NCI-H82 treated with DMSO at 0.1 percent for 48 hours (cell line): ENCODE data around the gene MORN1.

Experiments
- DNase-seq: peaks from one replicate; lab custom pipeline; 2025; ENCODE audit not compliant: unreplicated experiment; lab: John Stamatoyannopoulos, UW

Gene MORN1

DNA sequence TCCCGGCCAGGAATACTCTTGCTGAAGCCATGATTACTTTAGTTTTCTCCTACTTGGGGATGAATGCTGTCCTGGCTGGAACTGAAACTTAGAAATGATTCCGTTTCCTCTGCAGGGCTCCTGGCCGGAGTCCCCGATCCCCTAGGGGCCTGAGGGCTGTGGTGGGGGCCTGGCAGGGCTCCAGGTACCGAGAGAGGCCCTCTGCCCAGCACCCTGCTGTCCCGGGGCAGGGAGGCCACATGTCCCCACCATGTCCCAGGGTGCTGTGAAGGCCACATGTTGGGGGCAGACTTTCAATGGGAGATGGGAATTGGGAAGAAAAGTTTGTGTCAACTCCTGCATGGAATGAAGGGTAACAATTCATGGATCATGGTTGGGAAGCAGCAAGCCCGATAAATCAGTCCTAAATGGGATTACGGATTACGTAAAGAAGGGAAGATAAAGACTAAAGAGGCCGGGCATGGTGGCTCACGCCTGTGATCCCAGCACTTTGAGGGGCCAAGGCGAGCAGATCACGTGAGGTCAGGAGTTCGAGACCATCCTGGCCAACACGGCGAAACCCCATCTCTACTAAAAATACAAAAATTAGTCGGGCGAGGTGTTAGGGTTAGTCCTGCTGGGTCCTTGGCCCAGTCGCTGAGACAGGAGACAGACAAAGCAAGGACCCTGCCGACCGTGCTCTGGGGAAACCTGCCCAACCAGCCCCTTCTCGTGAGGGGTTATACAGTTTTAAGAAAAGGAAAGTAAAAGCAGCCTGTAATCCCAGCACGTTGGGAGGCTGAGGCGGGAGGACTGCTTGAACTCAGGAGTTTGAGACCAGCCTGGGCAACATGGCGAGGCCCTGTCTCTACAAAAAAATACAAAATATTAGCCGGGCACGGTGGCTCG is 37.6 kb downstream of the MORN1 start:
- peak; percentile 53 for DNase-seq

DNA sequence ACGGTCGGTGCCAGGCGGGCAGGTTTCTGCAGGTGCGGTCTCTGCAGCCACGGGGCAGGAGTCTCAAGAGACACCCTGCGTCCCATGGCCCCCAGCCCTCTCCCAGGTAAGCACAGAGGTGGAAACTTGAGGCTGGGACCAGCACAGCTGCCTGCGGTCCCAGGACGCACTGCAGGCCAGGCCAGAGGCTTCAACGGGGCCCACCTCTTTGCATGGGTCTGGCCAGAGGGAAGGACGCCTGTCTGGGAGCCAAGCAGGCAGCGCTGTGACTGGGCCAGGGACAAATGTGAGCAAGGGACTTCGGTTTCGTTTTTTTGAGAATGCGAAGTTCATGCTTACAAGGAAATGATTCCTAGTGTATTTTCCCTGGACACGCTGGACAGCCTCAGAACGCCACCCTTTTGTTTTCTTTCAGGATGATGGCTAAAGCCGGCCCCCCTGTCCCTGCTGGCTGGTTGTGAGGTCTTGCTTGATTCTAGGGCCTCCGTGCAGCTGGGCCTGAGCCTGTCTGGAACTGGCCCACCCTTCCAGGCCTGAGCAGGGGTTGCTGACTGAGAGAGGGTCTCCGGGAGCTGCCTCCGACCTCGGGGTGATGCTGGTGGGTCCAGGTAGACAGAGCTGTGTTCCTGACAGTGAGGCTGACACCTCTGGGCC is 38.3 kb downstream of the MORN1 start:
- no peak for DNase-seq

DNA sequence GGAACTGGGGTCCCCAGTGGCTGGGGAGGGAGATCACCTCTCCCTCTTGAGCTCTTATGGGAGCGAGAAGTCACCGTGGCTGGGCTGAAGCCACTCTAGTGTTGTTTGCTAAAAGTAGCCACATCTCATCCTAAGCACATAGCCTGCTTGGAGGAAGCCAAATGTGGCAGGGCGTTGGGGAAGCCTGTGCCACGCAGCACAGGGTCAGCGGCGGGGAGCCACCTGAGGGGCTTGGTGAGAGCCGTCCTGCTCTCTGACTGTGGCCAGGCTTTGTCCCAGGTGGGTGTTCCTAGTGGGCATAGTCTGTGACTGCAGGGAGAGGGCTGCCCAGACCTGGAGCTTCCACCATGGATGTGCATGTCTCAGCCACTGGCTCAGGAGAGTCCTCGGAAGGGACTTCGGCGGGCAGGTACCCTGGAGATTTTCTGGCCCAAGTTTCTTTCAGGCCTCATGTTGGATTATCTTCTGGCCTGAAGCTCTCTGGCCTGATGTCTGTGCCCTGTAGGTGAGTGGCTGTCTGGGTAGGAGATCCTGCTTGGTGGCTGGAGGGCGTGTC is 38.9 kb downstream of the MORN1 start:
- DNase-seq, result no peak

DNA sequence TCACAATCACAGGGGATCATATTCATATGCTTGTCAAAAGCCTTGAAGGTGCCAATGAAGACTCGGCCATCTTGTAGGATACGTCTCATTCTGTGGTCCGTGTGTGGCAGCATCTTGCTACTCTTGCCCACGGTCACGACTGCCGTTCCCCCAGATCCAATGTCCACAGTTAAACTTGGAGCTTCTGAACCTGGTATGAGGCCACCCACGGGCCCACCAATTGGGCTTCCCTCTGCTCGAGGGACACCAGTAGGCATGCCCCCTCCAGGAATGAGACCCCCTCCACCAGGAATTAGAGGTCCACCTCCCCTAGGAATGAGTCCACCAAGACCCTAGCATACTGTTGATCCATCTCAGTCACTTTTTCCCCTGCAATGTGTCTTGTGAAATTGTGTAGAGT is 39.6 kb downstream of the MORN1 start:
- no peak for DNase-seq

DNA sequence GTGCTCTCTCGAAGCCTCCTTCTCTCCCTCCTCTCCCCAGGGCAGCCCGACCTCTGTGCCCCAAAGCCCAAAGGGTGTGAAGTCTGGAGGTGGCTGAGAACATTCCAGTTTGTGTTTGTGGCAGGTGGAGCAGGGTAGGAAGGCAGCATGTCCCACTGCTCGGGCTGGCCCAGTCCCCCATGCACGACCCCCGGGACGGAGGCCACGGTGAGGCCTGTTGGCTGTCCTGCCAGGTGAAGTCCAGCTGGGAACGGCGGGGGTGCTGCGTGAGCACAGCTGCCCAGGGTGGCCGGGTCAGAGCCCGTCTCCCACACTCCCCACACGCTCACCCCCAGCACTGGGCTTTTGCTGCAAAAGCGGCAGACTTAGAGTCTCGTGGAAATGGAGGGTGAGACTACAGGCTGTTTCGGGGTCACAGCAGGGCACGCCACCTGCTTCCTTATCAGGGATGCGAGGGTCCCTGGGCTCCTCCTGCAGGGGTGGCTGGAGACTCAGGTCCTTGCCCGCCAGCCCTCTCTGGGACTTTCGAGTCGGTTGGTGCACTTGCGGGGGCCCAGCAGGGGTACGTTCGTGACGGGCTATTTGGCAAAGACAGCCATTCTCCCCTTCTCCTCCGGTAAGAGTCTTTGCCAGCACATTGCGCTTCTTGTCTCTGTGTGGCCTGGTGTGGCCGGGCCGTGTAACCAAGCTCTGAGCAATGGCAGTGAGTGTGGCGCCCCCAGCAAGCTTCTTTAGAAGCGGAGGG is 40.3 kb downstream of the MORN1 start:
- no peak for DNase-seq

DNA sequence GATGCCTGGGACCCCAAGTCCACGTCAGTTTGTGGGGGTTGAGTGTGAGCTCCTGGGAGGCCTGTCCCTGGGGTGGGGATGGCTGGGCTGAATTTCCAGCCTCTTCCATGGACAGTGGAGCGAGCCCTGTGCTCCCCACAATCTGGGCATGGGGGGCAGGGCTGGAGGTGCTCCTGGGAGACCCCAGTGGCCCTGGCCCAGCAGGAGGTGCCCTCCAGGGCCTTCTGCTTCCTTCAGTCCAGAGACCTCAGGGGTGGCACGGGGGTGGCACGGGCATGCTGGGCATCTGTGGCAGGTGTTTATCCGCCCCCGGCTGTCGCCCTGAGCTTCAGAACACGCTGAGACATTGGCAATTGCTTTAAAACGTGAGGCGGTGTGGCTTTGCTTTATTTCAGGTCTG is 40.9 kb downstream of the MORN1 start:
- DNase-seq, result no peak

DNA sequence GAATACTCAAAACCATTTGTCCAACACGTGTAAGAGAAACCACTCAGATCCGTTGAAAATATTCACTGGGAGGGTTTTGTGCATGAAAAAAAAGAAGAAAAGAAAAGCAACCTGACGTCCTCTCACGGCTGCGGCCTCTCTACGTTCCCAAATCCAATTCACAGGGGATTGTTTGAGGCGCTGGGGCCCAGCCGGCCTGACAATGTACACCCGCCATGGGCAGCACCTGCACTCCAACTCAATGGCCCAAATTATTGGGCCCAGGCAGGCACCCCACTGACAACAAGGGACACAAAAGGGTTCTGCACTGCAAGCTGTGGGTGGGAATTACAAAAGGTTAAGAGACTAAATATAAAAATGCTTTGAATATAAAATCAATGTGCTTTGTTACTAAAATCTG is 41.5 kb downstream of the MORN1 start:
- no peak for DNase-seq

DNA sequence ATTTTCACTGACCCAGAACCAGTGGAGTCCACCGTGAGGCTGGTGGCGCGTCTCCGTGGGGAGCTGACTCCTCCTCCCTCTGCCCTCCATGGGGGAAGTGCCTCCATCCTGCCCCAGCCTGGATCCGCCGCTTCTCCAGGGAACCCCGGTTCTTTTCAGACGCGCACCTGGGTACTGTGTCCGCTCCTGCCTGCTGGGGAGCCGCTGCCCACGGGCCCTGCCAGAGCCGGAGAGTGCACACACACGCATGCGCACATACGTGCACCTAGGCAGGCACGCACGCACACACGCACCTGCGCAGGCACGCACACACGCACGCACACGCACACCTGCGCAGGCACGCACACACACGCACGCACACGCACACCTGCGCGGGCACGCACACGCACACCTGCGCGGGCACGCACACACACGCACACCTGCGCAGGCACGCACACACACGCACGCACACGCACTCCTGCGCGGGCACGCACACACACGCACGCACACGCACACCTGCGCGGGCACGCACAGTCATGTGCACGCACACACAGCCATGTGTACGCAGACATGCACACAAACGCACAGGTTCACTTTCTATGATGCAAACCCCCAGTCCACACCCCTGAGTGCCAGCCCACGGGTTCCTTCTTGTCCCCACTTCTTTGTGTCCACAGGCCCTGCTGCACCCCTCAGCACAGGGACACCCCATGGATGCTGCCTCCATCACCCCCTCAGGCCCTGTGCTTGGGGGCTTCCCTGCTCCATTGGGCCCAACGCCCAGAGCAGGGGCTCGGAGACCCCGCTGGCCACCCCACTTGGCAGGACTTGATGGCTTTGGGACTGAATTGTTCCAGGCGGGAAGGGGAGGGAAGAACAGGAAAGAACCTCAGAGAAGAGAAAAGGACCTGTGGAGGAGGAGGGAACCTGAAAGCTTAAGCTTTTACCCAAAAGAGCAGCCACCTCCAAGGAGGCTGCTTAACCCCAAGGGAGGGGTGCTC is 42.7 kb downstream of the MORN1 start:
- DNase-seq, result no peak

DNA sequence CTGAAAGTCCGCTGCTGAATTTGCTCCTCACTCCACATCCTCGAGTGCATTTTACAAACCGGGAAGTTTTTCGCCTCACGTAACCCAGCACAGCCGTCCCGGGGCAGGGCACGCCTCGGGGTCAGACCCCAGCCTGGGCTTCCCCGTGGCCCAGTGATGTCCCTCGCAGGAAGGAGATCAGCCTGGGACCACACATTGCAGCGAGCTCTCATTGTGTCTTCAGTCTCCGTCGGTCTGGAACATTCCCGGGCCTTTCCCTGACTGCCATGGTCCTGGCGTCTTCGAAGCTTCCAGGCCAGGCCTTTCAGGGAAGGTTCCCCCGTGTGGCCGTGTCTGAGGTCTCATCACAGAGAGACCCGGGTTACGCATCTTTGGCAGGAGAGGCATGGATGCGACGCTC is 43.5 kb downstream of the MORN1 start:
- no peak for DNase-seq

DNA sequence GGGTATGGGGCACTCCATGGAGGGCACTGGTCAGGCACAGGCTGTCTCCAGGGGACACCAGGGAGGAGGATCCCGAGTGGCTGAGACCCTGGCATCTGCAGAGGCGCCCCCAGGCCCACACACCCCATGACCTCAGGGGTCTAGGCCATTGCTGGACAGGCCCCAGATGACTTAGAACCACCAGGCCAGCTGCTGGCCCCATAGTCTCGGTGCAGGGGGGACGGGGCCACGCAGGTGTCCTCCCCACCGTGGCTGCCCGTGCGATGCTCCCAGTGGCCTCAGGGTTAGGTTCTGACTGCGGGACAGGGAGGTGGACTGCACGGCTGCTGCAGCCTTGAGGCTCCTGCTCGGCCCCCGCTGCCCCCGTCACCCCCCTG is 44.0 kb downstream of the MORN1 start:
- DNase-seq, result no peak

DNA sequence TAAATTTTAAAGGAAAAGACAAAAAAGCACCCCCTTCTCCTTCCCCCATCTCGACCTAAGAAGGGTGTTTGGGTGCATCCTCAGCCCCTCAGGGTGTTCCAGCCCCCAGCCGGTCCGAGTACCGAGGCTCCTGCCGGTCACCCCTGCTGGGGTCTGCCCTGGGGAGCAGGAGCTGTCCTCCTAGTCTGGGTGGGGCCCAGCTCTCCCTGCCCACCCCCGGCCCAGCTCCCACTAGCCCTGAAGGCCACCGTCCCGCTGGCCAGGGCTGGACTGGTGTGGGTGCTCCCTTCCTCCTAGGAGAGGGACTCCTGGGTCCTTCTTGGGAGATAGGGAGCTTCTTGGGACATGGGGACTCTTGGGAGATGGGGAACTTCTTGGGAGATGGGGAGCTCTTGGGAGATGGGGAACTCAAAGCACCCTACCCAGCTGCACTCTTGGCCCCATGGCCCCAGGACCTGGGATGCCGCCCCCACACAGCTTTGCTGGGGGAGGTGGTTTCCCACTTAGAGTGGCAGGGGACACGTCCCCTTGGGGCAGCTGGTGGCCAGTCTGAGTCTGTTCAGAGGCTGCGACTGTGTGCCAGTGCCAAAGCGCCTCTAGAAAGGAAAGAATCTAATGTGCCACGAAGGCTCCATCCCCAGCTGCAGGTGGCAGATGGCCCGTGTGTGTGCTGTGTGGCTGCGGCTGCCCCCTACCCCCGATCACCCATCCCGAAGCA is 44.5 kb downstream of the MORN1 start:
- no peak for DNase-seq

DNA sequence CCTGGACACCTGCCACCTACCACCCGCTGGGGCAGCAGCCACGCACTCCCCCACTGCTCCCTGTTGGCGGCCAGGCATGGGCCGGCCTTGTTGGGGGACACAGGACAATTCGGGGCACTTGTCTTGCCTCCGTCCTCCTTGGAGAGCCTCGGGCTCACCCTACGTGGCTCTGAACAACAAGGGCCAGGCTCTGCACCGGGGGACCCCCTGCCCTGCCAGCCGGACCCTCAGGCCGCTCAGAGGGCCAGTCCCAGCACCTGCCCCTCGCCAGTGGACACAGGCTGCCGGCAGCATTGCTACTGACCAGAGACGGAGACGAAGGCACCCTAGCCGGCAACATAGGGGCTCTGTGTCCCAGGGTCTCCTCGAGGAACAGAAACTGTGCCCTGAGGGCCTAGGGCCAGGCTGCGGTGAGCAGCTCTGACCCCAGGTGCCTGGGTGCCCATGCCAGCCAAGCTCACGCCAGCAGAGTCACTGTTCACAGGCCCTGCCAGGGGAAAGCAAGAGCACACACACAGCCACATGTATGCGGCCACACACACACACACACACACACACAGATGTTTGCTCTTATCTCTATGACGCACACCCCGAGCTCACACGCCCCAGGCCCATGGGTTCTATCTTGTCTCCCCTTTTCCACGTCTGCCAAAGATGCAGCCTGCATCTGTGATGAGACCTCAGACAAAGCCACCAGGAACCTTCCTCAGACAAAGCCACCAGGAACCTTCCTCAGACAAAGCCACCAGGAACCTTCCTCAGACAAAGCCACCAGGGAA is 45.9 kb downstream of the MORN1 start:
- no peak for DNase-seq

DNA sequence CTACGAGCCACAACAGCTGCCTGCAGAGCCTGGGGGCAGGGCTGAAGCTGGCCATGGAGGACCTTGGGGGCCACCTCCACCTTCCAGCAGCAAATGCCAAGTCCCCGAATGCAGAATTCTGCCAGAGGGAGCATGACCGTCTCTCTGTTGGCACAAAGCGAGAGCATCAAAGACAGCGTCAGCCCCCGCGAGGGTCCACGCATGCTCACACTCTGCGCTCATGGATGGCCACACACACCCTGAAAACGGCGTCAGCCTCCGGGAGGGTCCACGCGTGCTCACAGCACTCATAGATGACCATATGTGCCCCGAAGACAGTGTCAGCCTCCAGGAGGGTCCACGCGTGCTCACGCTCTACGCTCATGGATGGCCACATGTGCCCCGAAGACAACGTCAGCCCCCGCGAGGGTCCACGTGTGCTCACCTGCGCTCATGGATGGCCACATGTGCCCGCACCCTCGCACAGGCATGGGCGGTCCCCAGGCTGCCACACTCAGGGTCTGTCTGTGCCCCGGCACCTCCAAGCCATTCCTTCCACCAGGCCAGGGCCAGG is 46.5 kb downstream of the MORN1 start:
- DNase-seq, result no peak

DNA sequence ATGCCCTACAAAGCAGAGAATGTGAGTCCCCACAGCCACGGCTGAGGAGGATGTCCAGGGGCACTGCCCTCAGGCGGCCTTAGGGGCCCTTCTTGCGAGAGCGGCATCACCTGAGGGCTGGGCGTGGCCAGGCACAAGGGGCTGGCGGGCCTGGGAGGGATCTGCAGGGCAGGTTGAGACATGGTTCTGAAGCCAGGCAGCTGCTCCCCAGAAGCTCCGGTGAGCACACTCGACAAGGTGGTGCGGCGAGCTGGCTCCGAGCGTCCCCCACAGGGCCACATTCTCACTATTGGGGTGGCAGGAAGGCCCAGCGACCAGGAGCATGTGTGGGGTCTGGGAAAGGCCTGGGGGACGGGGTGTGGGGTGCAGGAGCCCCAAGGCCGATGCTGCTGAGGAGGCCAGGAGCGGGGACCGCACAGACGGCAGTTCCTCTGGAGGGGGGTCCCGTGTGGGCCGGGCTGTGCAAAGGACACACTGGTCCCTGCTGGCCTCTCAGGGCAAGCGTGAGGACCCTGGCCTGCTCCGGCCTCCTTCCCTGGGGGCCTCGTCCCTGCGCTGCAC is 47.2 kb downstream of the MORN1 start:
- no peak for DNase-seq

DNA sequence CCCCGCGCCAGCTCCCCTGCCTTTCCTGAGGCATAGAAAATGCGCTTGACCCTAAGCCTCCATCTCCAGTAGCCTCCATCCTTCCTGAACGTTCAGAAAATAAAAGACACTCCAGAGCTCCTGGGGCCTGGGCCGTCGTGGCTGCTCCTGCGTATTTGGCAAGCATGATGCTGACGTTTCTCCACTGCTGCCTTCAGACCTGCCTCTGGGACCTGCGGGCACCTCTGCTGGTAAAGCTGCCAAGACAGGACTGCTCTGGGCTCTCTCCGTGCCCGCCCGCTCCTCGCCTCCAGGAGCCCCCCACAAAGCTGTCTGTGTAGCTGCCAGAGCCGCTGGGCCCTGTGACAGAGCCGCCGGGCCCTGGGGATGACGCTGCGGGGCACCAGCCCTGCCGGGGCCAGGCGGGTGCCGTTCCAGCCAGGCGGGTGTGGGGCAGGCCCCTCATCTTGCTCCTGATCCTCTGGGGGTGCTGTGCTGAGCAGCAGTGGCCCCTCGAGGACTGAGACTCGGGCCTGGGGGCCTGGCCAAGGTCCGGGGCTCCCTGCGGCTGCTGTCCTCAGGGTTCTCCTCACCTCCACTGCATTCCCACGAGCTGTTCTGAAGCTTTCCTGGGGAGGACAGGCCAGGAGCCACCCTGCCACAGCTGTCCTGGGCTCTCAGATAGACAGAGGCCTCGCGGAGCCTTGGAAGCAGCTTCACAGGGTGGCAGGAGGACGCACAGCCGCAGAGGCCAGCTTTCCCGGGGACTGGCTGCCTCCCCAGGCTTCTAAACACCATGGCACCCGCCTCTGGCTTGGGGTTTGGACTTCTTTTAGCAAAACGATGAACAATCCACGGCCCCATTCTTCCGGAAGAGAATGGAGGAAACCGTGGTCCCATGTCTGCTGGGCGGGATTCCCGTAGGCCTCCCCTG is 48.1 kb downstream of the MORN1 start:
- DNase-seq, result no peak

DNA sequence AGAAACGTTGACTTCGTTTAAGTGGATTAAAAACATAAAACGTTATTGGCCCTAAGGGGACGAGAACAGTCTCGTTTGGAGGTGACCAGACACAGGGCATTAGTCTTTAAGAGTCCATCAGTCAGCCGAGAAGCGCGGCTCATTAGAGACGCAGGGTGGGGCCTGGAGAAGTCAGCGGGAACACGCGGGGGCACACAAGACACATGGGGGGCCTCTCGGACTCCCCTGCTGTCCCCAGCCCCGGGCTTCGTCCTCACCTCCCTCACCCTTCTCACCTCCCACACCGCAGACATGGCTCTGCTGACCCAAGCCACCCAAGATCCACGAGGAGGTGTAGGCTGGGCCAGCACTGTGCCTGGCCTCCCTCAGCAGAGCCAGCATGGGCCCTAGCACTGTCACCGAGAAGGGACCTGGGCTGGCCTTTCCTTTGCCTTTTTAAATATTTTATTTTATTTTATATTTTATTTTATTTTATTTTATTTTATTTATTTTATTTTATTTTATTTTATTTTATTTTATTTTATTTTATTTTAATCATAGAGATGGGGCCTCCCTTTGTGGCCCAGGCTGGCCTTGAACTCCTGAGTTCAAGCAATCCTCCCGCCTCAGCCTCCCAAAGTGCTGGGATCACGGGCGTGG is 48.9 kb downstream of the MORN1 start:
- no peak for DNase-seq
